Panc1 (cell line): ENCODE data around the gene DMGDH. TPM values are rescaled to one million over a fixed set of nuclear protein-coding genes. Genes with fewer than 3 reads are reported as not detected.

Source experiments
- ATAC-seq: fragments of 200-7000 bp; cut with Tn5 transposase; 2 replicates; pipeline ENCODE4 v1.9.1; 2020; ENCODE audit warnings: mild to moderate bottlenecking, moderate library complexity
- BruUV-seq: library from RNA; stranded (reverse); fragments of 400-500 nt; replicated peaks from 2 replicates; lab custom pipeline; 2021; lab: Mats Ljungman, UMichigan
- CTCF ChIA-PET: fragments of 300-600 bp; sonication (Branson Sonifier 250); formaldehyde crosslinking; loops from one replicate; lab custom pipeline; 2022; ENCODE audit warnings: antibody characterized with exemption; lab: Charles Lee
- POLR2A ChIA-PET: fragments of 300-600 bp; sonication (Branson Sonifier 250); formaldehyde crosslinking; loops from one replicate; lab custom pipeline; 2022; ENCODE audit warnings: antibody characterized with exemption; lab: Charles Lee
- DNase-seq: peaks from one replicate; pipeline ENCODE4 v3.0.0-alpha.2; 2010; ENCODE audit warnings: low read depth, low spot score
- H3K27ac ChIP-seq: 2 replicates; pipeline ENCODE4 v1.5.1; 2011; ENCODE audit warnings: mild to moderate bottlenecking, low read length, inconsistent platforms
- H3K27me3 ChIP-seq: fragments of 200-500 bp; sonication (Bioruptor generic); 2 replicates; pipeline ENCODE4 v1.6.0; 2014; ENCODE audit warnings: low read length, inconsistent platforms; ENCODE audit not compliant: control insufficient read depth, insufficient read depth
- H3K36me3 ChIP-seq: fragments of 200-500 bp; sonication (Bioruptor generic); 2 replicates; pipeline ENCODE4 v1.5.1; 2014; ENCODE audit warnings: inconsistent platforms, mild to moderate bottlenecking, low read length, moderate library complexity; ENCODE audit not compliant: control insufficient read depth, insufficient read depth
- H3K4me1 ChIP-seq: 2 replicates; pipeline ENCODE4 v1.5.1; 2011; ENCODE audit warnings: inconsistent platforms, mild to moderate bottlenecking, low read length, moderate library complexity; ENCODE audit not compliant: control insufficient read depth, insufficient read depth
- H3K4me3 ChIP-seq, 2 experiments: 2 replicates each; pipeline ENCODE4 v1.5.1; 2011 to 2012; ENCODE audit warnings: low read depth in 2 of 2, low read length in 2 of 2, mild to moderate bottlenecking in 2 of 2, inconsistent platforms in 1 of 2, moderate library complexity in 1 of 2
- H3K9me3 ChIP-seq: fragments of 200-500 bp; sonication (Bioruptor generic); 2 replicates; pipeline ENCODE4 v1.5.1; 2014; ENCODE audit warnings: low read depth, mild to moderate bottlenecking, inconsistent platforms, low read length, moderate library complexity; ENCODE audit not compliant: control insufficient read depth, insufficient read depth
- CTCF ChIP-seq: fragments of 450-650 bp; IDR thresholded peaks from 2 replicates; pipeline ENCODE4 v1.5.1; 2017; ENCODE audit warnings: mild to moderate bottlenecking
- POLR2AphosphoS5 ChIP-seq: IDR thresholded peaks from 2 replicates; pipeline ENCODE4 v1.6.1; 2012; ENCODE audit warnings: mild to moderate bottlenecking, low read depth, low read length, moderate library complexity
- REST ChIP-seq, 2 experiments: IDR thresholded peaks; 2 replicates each; pipeline ENCODE4 v1.6.1; 2011 to 2012; ENCODE audit warnings: low read depth in 2 of 2, control low read depth in 1 of 2, low read length in 1 of 2, mild to moderate bottlenecking in 1 of 2, moderate library complexity in 1 of 2; ENCODE audit not compliant: insufficient read depth in 1 of 2
- SIN3A ChIP-seq: IDR thresholded peaks from 2 replicates; pipeline ENCODE4 v1.6.1; 2012; ENCODE audit warnings: low read depth, mild to moderate bottlenecking, low read length, moderate library complexity, borderline replicate concordance; ENCODE audit not compliant: insufficient read depth
- TCF7L2 ChIP-seq: IDR thresholded peaks from 2 replicates; pipeline ENCODE4 v1.6.1; 2011; ENCODE audit warnings: mild to moderate bottlenecking, low read depth, low read length, inconsistent platforms
- in situ Hi-C: cut with HindIII; loops from 2 replicates; pipeline ENCODE4 v1.10.0; 2016; ENCODE audit warnings: low sequenced_read_pairs, low pct_unique_long_range_greater_than_20kb
- intact Hi-C: fragments of 100-400 bp; cut with micrococcal nuclease; formaldehyde crosslinking; loops from one replicate; pipeline ENCODE4 v1.10.0; 2022; ENCODE audit not compliant: unreplicated experiment
- total RNA-seq: library from RNA; stranded (reverse); gene quantifications from one replicate; pipeline ENCODE4 v1.2.1, GENCODE V29; 2021; ENCODE audit not compliant: unreplicated experiment

Gene DMGDH
- total RNA-seq, 1 experiment from 2014 or later: 0.54 TPM

GRCh38 chr5:78964889-78965288 lies 104.6 kb downstream of the DMGDH start:
- in situ Hi-C loops: no loop called here
- CTCF ChIA-PET: no interaction called here
- no TSS peak for BruUV-seq

GRCh38 chr5:78961743-78962142 lies 107.7 kb downstream of the DMGDH start:
- H3K9me3 ChIP-seq: no peaks in the 10 kb centered on the region
- no peaks in the 10 kb centered on the region for H3K36me3 ChIP-seq
- ChIA-PET CTCF (no interaction called here), POLR2A (no interaction called here)
- ATAC-seq (no peak), DNase-seq (no peak)
- in situ Hi-C loops (no loop called here), intact Hi-C loops (loop anchor here (10.0 kb wide), 1 partner anchor 57 kb away; no protein-coding TSS in a partner anchor)
- H3K27ac ChIP-seq: no peak overlapping the region
- TF ChIP-seq POLR2AphosphoS5: no peak
- TF ChIP-seq TCF7L2: no peak
- TF ChIP-seq CTCF: no peak
- TF ChIP-seq SIN3A: no peak
- TF ChIP-seq REST (IDR thresholded peaks at IDR 0.05; ENCODE audit: insufficient read depth in 1 of 2, low read depth in 2 of 2, low read length in 1 of 2): no peak
- no peaks in the 10 kb centered on the region for H3K4me1 ChIP-seq
- H3K27me3 ChIP-seq: no peaks in the 10 kb centered on the region
- BruUV-seq: no TSS peak
- no peak overlapping the region for H3K4me3 ChIP-seq

More at GRCh38 chr5:78964889-78965288, 104.6 kb downstream of the DMGDH start:
- intact Hi-C loops: loop anchor here (5.0 to 10.0 kb wide), 3 partner anchors 60 to 643 kb away; no protein-coding TSS in a partner anchor
- no peak for TF ChIP-seq SIN3A
- peak; percentile 45; the same call in 1 of the 2 replicates for TF ChIP-seq CTCF
- Histone ChIP-seq H3K27ac (no peak overlapping the region), H3K9me3 (no peaks in the 10 kb centered on the region), H3K4me3 (no peak overlapping the region), H3K36me3 (no peaks in the 10 kb centered on the region), H3K27me3 (no peaks in the 10 kb centered on the region), H3K4me1 (no peaks in the 10 kb centered on the region)
- peak; percentile 54 for DNase-seq
- ATAC-seq: peak; percentile 90
- POLR2A ChIA-PET: interaction anchor here (0.6 kb wide), 1 partner anchor 34 kb away, joined by 3 read pairs; no protein-coding TSS in a partner anchor
